Transverse colon (tissue), 4 donors: Measurements from ENCODE around the gene GCDH. TPM values are rescaled to one million over a fixed set of nuclear protein-coding genes. Genes with fewer than 3 reads are reported as not detected.
A peak's percentile ranks its signal among the peaks of the same experiment; 100 is the strongest.

Experiments
- DNase-seq: peaks from one replicate; pipeline ENCODE4 v3.0.0-alpha.2; 2019
- H3K27ac ChIP-seq, 4 donors: fragments of 200-600 bp; sonication (generic); 2 replicates each; pipeline ENCODE4 v1.5.1; 2016 to 2018; ENCODE audit warnings: inconsistent platforms in 4 of 4
- H3K27me3 ChIP-seq: fragments of 200-600 bp; sonication (generic); 2 replicates; pipeline ENCODE4 v1.5.1; 2017; ENCODE audit warnings: inconsistent platforms
- H3K36me3 ChIP-seq, 4 donors: fragments of 200-600 bp; sonication (generic); 2 replicates each; pipeline ENCODE4 v1.5.1; 2017 to 2019; ENCODE audit warnings: inconsistent platforms in 4 of 4
- H3K4me1 ChIP-seq, 4 donors: fragments of 200-600 bp; sonication (generic); 2 replicates each; pipeline ENCODE4 v1.5.1; 2017 to 2020; ENCODE audit warnings: inconsistent platforms in 4 of 4
- H3K4me3 ChIP-seq, 4 donors: fragments of 200-600 bp; sonication (generic); 1 replicate in 1 of 4; 2 replicates in 3 of 4; pipeline versions ENCODE4 v1.5.1 to v1.6.1; 2017 to 2019; ENCODE audit warnings: inconsistent platforms in 4 of 4
- H3K9me3 ChIP-seq, 2 donors: fragments of 200-600 bp; sonication (generic); 2 replicates each; pipeline ENCODE4 v1.5.1; 2017 to 2019; ENCODE audit warnings: inconsistent platforms in 2 of 2
- CTCF ChIP-seq, 5 experiments: fragments of 200-600 bp in 3 of 5; fragments of 450-650 bp in 2 of 5; sonication (generic) in 3 of 5; IDR thresholded peaks; 1 replicate in 2 of 5; 2 replicates in 3 of 5; pipeline ENCODE4 v1.5.1; 2016 to 2017; ENCODE audit warnings: antibody characterized with exemption in 5 of 5, inconsistent platforms in 3 of 5, mild to moderate bottlenecking in 2 of 5, moderate library complexity in 1 of 5
- EP300 ChIP-seq: sonication (generic); formaldehyde crosslinking; IDR thresholded peaks from one replicate; pipeline ENCODE4 v1.6.1; 2017; ENCODE audit warnings: antibody characterized with exemption, low read depth
- POLR2A ChIP-seq: fragments of 450-650 bp; IDR thresholded peaks from one replicate; pipeline ENCODE4 v1.6.1; 2016; ENCODE audit warnings: antibody characterized with exemption, mild to moderate bottlenecking, moderate library complexity
- POLR2AphosphoS5 ChIP-seq, 3 donors: sonication (generic); formaldehyde crosslinking; IDR thresholded peaks; one replicate each; pipeline ENCODE4 v1.6.1; 2016; ENCODE audit warnings: antibody characterized with exemption in 3 of 3
- WGBS, 2 donors: methylation state at CpG; one replicate each; pipeline ENCODE4 v1.1.5; 2018; ENCODE audit warnings: low coverage in 1 of 2; 5-methylcytosine and 5-hydroxymethylcytosine counted together
- in situ Hi-C, 4 donors: fragments of 200-750 bp; cut with MboI; loops; one replicate each; pipeline versions ENCODE4 v1.15.0 to v1.15.1; 2017; ENCODE audit warnings: low sequenced_read_pairs in 3 of 4, low pct_ligation_motif_present in 1 of 4, low pct_unique_long_range_greater_than_20kb in 1 of 4
- intact Hi-C: fragments of 100-400 bp; cut with DNase I; formaldehyde crosslinking; loops from one replicate; pipeline ENCODE4 v1.15.1; 2023; ENCODE audit warnings: low total_unique reads
- total RNA-seq, 4 donors: library from RNA; depleted of rRNA; stranded (reverse); fragments of >200 nt; gene quantifications; one replicate each; pipeline ENCODE4 v1.1.0, GENCODE V29; 2016

GCDH gene
- total RNA-seq, 4 donors from 2014 or later, result 1.9 to 43.4 (median 33.2) TPM

- DNase-seq, result no peak
- WGBS, 2 donors, result 73 to 91% methylated on average over 2 to 3 of the region's 3 CpGs
- in situ Hi-C loops (no loop called here), intact Hi-C loops (loop anchor here (10.0 kb wide), 2 partner anchors 62 to 212 kb away; partner anchors contain the start of gene RAD23A)
- no peak for TF ChIP-seq POLR2A
- TF ChIP-seq POLR2AphosphoS5 (IDR thresholded peaks at IDR 0.05), result no peak
- no peak for TF ChIP-seq CTCF (IDR thresholded peaks at IDR 0.05)
- TF ChIP-seq EP300, result no peak
- Histone ChIP-seq H3K4me1 (peaks cover 0 to 27% (median 25%) of the 10 kb centered on the region in 4 donors), H3K9me3 (no peaks in the 10 kb centered on the region), H3K27ac (no peak overlapping the region), H3K36me3 (peaks cover 0 to 12% (median 1%) of the 10 kb centered on the region in 4 donors), H3K4me3 (no peak overlapping the region), H3K27me3 (peaks cover 13% of the 10 kb centered on the region)
These were observed 8.4 kb upstream of the GCDH start for GRCh38 chr19:12882589-12882988.

GRCh38 chr19:12884202-12884601, 6.8 kb upstream of the GCDH start:
- intact Hi-C loops (loop anchor here (10.0 kb wide), 2 partner anchors 61 to 211 kb away; partner anchors contain the start of gene RAD23A), in situ Hi-C loops (no loop called here)
- H3K27me3 ChIP-seq, result peaks cover 13% of the 10 kb centered on the region
- 89% methylated on average over 3 of the region's 3 CpGs; no CpG with 5 or more reads in 1 of the 2 donors for WGBS, 2 donors
- H3K4me3 ChIP-seq, result no peak overlapping the region
- no peak for DNase-seq
- no peaks in the 10 kb centered on the region for H3K9me3 ChIP-seq
- H3K36me3 ChIP-seq, result no peaks in the 10 kb centered on the region
- H3K4me1 ChIP-seq, result peaks cover 0 to 27% (median 25%) of the 10 kb centered on the region in 4 donors
- no peak overlapping the region for H3K27ac ChIP-seq
- TF ChIP-seq EP300 (no peak), CTCF (IDR thresholded peaks at IDR 0.05) (no peak)

DNA sequence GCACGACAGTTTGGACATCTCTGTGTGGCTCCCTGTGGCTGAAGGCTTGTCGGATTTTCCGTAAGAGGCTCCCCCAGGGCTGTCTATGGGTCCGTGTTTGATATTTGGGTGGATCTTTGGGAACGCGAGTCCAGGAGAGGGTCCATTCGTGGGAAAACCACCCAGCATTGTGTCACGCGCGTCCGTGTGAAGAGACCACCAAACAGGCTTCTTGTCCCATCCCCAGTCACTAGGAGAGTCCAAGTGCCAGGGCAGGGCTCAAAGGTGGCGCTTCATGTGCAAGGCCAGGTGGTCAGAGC, 6.4 kb upstream of the GCDH start:
- in situ Hi-C loops (no loop called here), intact Hi-C loops (loop anchor here (10.0 kb wide), 2 partner anchors 60 to 210 kb away; partner anchors contain the start of gene RAD23A)
- DNase-seq, result no peak
- Histone ChIP-seq H3K27ac (peak overlapping the region; percentile 61 to 75 (median 72)), H3K27me3 (peaks cover 13% of the 10 kb centered on the region), H3K36me3 (no peaks in the 10 kb centered on the region), H3K4me1 (peaks cover 0 to 27% (median 25%) of the 10 kb centered on the region in 4 donors), H3K9me3 (no peaks in the 10 kb centered on the region), H3K4me3 (peak overlapping the region in 3 of 4 donors; percentile 36 to 57 (median 48))
- TF ChIP-seq CTCF (IDR thresholded peaks at IDR 0.05) (no peak), POLR2AphosphoS5 (IDR thresholded peaks at IDR 0.05) (no peak), EP300 (no peak), POLR2A (no peak)
- 87% methylated on average over 12 of the region's 12 CpGs; no CpG with 5 or more reads in 1 of the 2 donors for WGBS, 2 donors

DNA sequence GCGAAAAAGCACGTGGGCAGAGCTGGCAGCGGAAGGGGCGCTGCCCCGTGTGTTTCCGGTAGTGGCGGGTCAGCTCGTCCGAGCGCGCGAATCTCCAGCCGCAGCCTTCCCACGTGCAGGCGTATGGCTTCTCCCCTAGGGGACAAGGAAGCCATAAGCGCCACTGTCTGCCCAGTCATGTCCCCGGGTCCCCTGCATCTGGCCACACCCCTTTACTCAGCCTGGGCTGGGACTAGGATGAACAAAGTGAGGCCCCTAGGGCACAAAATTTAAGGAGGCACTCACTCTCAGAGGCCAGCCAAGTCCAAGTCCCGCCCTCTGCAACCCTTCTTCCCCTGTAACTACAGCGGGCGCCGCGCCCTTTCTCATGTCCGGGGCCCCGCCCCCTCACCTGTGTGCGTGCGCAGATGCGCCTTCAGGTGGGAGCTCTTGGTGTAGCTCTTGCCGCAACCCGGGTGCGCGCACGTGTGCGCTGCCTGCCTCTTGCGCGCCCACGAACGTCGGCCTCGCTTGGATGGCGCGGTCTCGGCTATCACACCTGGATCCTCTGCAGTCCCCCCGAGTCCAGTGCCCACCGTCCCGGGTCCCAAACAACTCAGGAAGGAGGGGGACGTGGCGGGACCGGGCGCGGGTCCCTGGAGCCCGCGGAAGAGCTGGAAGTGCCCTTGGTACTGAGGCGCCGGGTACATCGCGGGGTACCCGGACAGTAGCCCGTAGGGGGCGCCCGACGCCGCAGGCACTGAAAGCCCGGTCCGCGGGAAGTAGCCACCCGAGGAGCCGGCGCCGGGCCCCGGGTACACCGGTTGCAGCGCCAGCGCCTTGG, 5.8 kb upstream of the GCDH start:
- Histone ChIP-seq H3K27me3 (peaks cover 13% of the 10 kb centered on the region), H3K36me3 (no peaks in the 10 kb centered on the region), H3K4me1 (peaks cover 0 to 26% (median 24%) of the 10 kb centered on the region in 4 donors), H3K9me3 (no peaks in the 10 kb centered on the region), H3K27ac (peak overlapping the region; percentile 61 to 75 (median 72)), H3K4me3 (peak overlapping the region; percentile 28 to 57 (median 42))
- intact Hi-C loops (loop anchor here (5.0 to 10.0 kb wide), 3 partner anchors 60 to 210 kb away; partner anchors contain the start of gene RAD23A), in situ Hi-C loops (loop anchor here in 1 of 4 donors (5.0 kb wide), 1 partner anchor 77 kb away; no protein-coding TSS in a partner anchor)
- TF ChIP-seq POLR2AphosphoS5 (IDR thresholded peaks at IDR 0.05) (peak; percentile 27 to 72 (median 35)), EP300 (no peak), POLR2A (no peak), CTCF (IDR thresholded peaks at IDR 0.05) (peak; percentile 68 to 76 (median 72))
- peak; percentile 96 for DNase-seq
- 6% methylated on average over 51 of the region's 73 CpGs; no CpG with 5 or more reads in 1 of the 2 donors for WGBS, 2 donors
